Mesendoderm (in vitro differentiated cells): Measurements from ENCODE around the gene SLC35F3.
A peak's percentile ranks its signal among the peaks of the same experiment; 100 is the strongest.
"Not testable (repeated sequence)": the region's sequence is repeated elsewhere in the genome, so short reads cannot be mapped to it uniquely, and the experiment has no call there.

ENCODE experiments used
- DNase-seq: peaks from one replicate; pipeline ENCODE4 v3.0.0; 2013
- H2AK5ac ChIP-seq: 2 replicates; pipeline ENCODE4 v1.6.1; 2013; ENCODE audit warnings: low read length, inconsistent platforms
- H2BK120ac ChIP-seq: 2 replicates; pipeline ENCODE4 v1.6.1; 2013; ENCODE audit warnings: low read depth, mild to moderate bottlenecking, low read length, moderate library complexity, mixed read lengths
- H2BK15ac ChIP-seq: replicated peaks from 2 replicates; pipeline ENCODE4 v1.6.1; 2013; ENCODE audit warnings: low read depth, mild to moderate bottlenecking, moderate library complexity
- H2BK5ac ChIP-seq: 2 replicates; pipeline ENCODE4 v1.6.1; 2013; ENCODE audit warnings: low read length, inconsistent platforms
- H3K18ac ChIP-seq: 2 replicates; pipeline ENCODE4 v1.6.1; 2013; ENCODE audit warnings: mild to moderate bottlenecking, low read length, mixed read lengths
- H3K23ac ChIP-seq: one replicate; pipeline ENCODE4 v1.6.1; 2013; ENCODE audit warnings: low read length
- H3K27ac ChIP-seq: 2 replicates; pipeline ENCODE4 v1.5.1; 2013; ENCODE audit warnings: low read depth, mild to moderate bottlenecking, inconsistent platforms, low read length, moderate library complexity
- H3K27me3 ChIP-seq: 2 replicates; pipeline ENCODE4 v1.6.1; 2013; ENCODE audit warnings: low read length, control low read depth, mild to moderate bottlenecking, inconsistent platforms; ENCODE audit not compliant: insufficient read depth, poor library complexity
- H3K36me3 ChIP-seq: 2 replicates; pipeline ENCODE4 v1.6.1; 2013; ENCODE audit warnings: low read length, inconsistent platforms; ENCODE audit not compliant: control insufficient read depth, insufficient read depth
- H3K4ac ChIP-seq: one replicate; pipeline ENCODE4 v1.6.1; 2013; ENCODE audit warnings: low read depth, mild to moderate bottlenecking, low read length, moderate library complexity
- H3K4me1 ChIP-seq: 2 replicates; pipeline ENCODE4 v1.6.1; 2013; ENCODE audit warnings: low read depth, low read length, inconsistent platforms; ENCODE audit not compliant: control insufficient read depth
- H3K4me2 ChIP-seq: 2 replicates; pipeline ENCODE4 v1.6.1; 2013; ENCODE audit warnings: low read length
- H3K4me3 ChIP-seq: 2 replicates; pipeline ENCODE4 v1.5.1; 2013; ENCODE audit warnings: mild to moderate bottlenecking, low read length
- H3K56ac ChIP-seq: one replicate; pipeline ENCODE4 v1.6.1; 2013; ENCODE audit warnings: low read length
- H3K79me1 ChIP-seq: 2 replicates; pipeline ENCODE4 v1.6.1; 2013; ENCODE audit warnings: low read length, inconsistent platforms
- H3K79me2 ChIP-seq: 2 replicates; pipeline ENCODE4 v1.6.1; 2013; ENCODE audit warnings: mild to moderate bottlenecking, low read length; ENCODE audit not compliant: control insufficient read depth, insufficient read depth
- H3K9ac ChIP-seq: 2 replicates; pipeline ENCODE4 v1.6.1; 2013; ENCODE audit warnings: low read length, inconsistent platforms
- H4K5ac ChIP-seq: one replicate; pipeline ENCODE4 v1.6.1; 2013; ENCODE audit warnings: low read length
- H4K8ac ChIP-seq: one replicate; pipeline ENCODE4 v1.6.1; 2013; ENCODE audit warnings: low read depth, mild to moderate bottlenecking, control low read depth, low read length, moderate library complexity
- WGBS: extraction: QIAGEN DNeasy Blood & Tissue Kit; methylation state at CpG from one replicate; pipeline ENCODE4 v1.1.7; 2013; ENCODE audit warnings: low lambda C conversion rate, missing lambda C conversion rate; ENCODE audit not compliant: insufficient coverage; ENCODE audit errors: extremely low coverage; 5-methylcytosine and 5-hydroxymethylcytosine counted together

Gene SLC35F3

DNA sequence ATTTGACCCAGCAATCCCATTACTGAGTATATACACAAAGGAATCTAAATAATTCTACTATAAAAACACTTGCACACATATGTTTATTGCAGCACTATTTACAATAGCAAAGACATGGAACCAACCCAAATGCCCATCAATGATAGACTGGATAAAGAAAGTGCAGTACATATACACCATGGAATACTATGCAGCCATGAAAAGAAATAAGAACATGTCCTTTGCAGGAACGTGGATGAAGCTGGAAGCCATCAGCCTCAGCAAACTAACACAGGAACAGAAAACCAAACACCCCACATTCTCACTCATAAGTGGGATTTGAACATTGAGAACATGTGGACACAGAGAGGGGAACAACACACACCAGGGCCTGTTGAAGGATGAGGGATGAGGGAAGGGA is 397.2 kb downstream of the SLC35F3 start:
- not testable (repeated sequence) for H3K79me2 ChIP-seq, H3K4me3 ChIP-seq, H3K4me1 ChIP-seq, H2AK5ac ChIP-seq, H3K56ac ChIP-seq, H3K4me2 ChIP-seq, H3K27ac ChIP-seq, H4K5ac ChIP-seq, H3K9ac ChIP-seq, H4K8ac ChIP-seq, H2BK120ac ChIP-seq, H3K18ac ChIP-seq, H2BK15ac ChIP-seq, H3K23ac ChIP-seq, H2BK5ac ChIP-seq, DNase-seq, H3K79me1 ChIP-seq, H3K27me3 ChIP-seq, H3K36me3 ChIP-seq, H3K4ac ChIP-seq
- no CpG with 5 or more reads among the region's 1 CpG for WGBS

DNA sequence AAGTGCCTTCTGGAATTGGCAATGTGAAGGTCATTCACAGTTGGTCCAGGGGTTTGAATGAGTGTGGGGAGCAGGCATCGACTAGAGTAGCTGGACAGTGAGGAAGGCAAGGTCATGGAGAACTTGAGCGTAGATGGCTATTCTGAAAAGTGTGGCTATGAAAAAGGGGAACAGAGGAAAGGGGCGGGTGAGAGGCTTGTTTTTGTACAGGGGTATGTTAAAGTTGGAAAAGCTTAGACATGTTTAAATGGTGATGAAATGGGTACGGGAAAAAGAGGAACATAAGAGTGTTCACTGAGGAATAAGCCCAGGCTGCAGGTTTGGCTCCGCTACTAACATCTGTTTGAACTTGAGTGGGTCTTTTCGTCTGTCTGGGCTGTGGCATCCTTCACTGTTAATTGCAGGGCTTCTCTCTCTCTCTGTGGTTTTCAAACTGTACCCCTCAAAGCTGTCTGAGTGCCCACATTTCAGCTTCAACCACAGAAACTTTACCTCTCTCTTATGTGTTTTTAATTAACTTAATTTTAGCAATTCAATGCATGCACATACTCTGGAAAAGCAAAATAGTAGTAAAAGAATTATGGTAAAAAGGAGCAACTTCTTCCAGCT is 398.0 kb downstream of the SLC35F3 start:
- Histone ChIP-seq H2BK5ac (no peak overlapping the region), H3K27ac (no peak overlapping the region), H3K9ac (no peak overlapping the region), H4K5ac (no peak overlapping the region), H3K18ac (no peak overlapping the region), H3K79me1 (no peaks in the 10 kb centered on the region), H3K23ac (no peak overlapping the region), H2BK15ac (no peak overlapping the region), H2AK5ac (no peak overlapping the region), H3K36me3 (no peaks in the 10 kb centered on the region), H4K8ac (no peak overlapping the region), H3K27me3 (no peaks in the 10 kb centered on the region), H3K4me1 (no peaks in the 10 kb centered on the region), H3K79me2 (no peaks in the 10 kb centered on the region), H3K56ac (no peak overlapping the region), H3K4ac (no peak overlapping the region), H2BK120ac (no peak overlapping the region), H3K4me2 (no peak overlapping the region), H3K4me3 (no peak overlapping the region)
- 100% methylated on average over 1 of the region's 6 CpGs for WGBS
- no peak for DNase-seq

- no peak overlapping the region for H3K23ac ChIP-seq
Observed at GRCh38 chr1:234303231-234303630, 398.8 kb downstream of the SLC35F3 start.

DNA sequence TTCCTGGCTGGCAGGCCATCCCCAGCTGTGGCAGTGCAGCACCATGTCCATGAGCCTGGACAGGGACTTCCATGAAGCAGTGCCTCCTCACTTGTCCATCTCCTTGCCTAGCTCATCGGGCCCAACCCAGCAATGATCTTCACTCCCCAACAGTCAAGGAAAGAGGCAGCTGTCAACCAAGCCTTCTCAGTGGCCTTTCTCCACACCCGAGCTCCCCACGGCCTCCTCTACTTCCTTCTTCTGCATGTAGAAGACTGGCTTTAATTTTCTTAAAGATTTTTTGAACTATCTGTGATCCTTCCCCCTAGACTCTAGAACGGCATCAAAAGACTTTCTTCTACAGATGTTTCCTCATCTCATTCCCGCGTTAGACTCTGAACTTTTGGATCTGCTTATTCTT is 403.2 kb downstream of the SLC35F3 start:
- Histone ChIP-seq H2BK5ac (no peak overlapping the region), H2AK5ac (no peak overlapping the region), H3K56ac (no peak overlapping the region), H4K8ac (no peak overlapping the region), H3K4me1 (peaks cover 3% of the 10 kb centered on the region), H3K23ac (no peak overlapping the region), H3K79me1 (no peaks in the 10 kb centered on the region), H3K4me2 (no peak overlapping the region), H3K27me3 (no peaks in the 10 kb centered on the region), H3K4ac (no peak overlapping the region), H2BK15ac (no peak overlapping the region), H4K5ac (no peak overlapping the region), H3K4me3 (no peak overlapping the region), H3K36me3 (no peaks in the 10 kb centered on the region), H3K27ac (no peak overlapping the region), H3K9ac (no peak overlapping the region), H2BK120ac (no peak overlapping the region), H3K18ac (no peak overlapping the region), H3K79me2 (no peaks in the 10 kb centered on the region)
- WGBS, result no CpG with 5 or more reads among the region's 6 CpGs
- DNase-seq, result no peak

More at GRCh38 chr1:234303231-234303630, 398.8 kb downstream of the SLC35F3 start:
- WGBS, result no CpG with 5 or more reads among the region's 6 CpGs
- no peak overlapping the region for H3K27ac ChIP-seq
- H4K5ac ChIP-seq, result no peak overlapping the region
- H3K56ac ChIP-seq, result no peak overlapping the region
- no peaks in the 10 kb centered on the region for H3K4me1 ChIP-seq
- no peak overlapping the region for H3K9ac ChIP-seq
- no peak overlapping the region for H2BK5ac ChIP-seq
- H3K4me3 ChIP-seq, result no peak overlapping the region
- no peak overlapping the region for H2BK15ac ChIP-seq
- no peak overlapping the region for H3K18ac ChIP-seq
- DNase-seq, result no peak
- no peaks in the 10 kb centered on the region for H3K27me3 ChIP-seq
- no peak overlapping the region for H2BK120ac ChIP-seq
- no peaks in the 10 kb centered on the region for H3K79me2 ChIP-seq
- H3K36me3 ChIP-seq, result no peaks in the 10 kb centered on the region
- no peak overlapping the region for H4K8ac ChIP-seq
- H3K79me1 ChIP-seq, result no peaks in the 10 kb centered on the region
- no peak overlapping the region for H2AK5ac ChIP-seq
- H3K4ac ChIP-seq, result peak overlapping the region; percentile 59
- H3K4me2 ChIP-seq, result no peak overlapping the region

- Histone ChIP-seq H3K4ac (no peak overlapping the region), H2BK15ac (no peak overlapping the region), H3K9ac (no peak overlapping the region), H3K79me1 (no peaks in the 10 kb centered on the region), H2BK5ac (no peak overlapping the region), H3K4me2 (no peak overlapping the region), H3K56ac (no peak overlapping the region), H3K4me1 (peaks cover 3% of the 10 kb centered on the region), H3K4me3 (no peak overlapping the region), H3K27ac (no peak overlapping the region), H4K8ac (no peak overlapping the region), H3K18ac (no peak overlapping the region), H4K5ac (no peak overlapping the region), H3K79me2 (no peaks in the 10 kb centered on the region), H2AK5ac (no peak overlapping the region), H2BK120ac (no peak overlapping the region), H3K36me3 (no peaks in the 10 kb centered on the region), H3K23ac (no peak overlapping the region), H3K27me3 (no peaks in the 10 kb centered on the region)
- no CpG with 5 or more reads among the region's 4 CpGs for WGBS
- no peak for DNase-seq
Observed at GRCh38 chr1:234309243-234309597, 404.7 kb downstream of the SLC35F3 start.
